Suppressor macrophage treated with lipopolysaccharide for 4 hours (primary cell): ENCODE results near the gene IQCE.
A peak's percentile ranks its signal among the peaks of the same experiment; 100 is the strongest.

Experiments used
- DNase-seq: peaks from one replicate; pipeline ENCODE4 v3.0.0-alpha.2; 2020

IQCE gene

DNA sequence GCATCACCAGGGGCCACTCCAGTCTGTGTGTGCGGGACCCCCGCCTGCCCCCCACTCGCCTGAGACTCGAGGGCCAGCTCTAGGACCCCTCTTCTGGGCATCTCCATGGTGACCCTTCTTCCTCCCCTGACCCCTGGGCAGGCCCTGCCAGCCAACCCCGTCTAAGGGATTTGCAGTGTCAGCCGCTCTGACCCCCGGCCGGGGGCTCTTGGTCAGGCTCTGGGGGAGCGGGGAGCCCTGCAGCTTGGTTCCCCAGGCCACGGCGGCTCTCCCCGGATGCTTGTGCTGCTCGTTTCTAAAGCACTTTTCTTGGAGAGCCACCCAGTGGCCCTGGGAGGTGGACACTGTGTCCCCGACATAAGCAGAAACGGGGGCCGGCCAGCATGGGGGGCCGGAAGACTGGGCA, 78.3 kb downstream of the IQCE start:
- DNase-seq, result no peak

DNA sequence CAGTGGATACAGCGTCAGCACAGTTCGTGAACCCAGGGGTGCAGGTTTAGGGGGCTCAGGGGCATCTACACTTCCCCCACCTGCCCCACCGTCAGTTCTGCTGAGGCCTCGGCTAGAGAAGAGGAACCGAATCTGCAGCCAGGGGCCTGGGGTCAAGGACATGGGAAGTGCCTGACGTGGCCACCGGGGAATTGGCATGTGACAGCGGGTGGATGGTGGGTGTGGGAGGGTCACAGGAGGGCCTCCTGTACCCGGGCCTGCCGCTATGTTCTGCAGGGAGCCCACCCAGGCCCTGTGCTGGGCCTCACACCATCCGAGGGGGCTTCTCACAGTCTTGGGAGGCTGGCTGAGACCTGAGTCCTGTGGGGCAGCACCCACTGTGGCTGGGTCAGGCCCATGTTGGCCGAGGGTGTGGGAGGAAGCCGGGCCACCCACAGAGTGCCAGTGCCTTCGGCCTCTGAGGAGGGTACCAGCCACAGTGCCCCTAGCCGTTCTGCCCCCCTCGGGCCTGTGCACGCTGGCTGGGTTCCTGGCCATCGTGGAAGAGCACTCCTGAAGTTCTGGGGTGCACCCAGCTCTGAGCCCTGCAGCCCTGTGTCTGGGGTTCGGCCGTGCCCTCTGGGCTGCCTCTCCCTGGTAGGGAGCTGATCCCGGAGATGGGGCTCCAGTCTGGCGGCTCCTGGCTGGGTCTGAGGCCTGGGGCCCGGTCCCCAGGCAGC, 78.9 kb downstream of the IQCE start:
- peak; percentile 93 for DNase-seq

DNA sequence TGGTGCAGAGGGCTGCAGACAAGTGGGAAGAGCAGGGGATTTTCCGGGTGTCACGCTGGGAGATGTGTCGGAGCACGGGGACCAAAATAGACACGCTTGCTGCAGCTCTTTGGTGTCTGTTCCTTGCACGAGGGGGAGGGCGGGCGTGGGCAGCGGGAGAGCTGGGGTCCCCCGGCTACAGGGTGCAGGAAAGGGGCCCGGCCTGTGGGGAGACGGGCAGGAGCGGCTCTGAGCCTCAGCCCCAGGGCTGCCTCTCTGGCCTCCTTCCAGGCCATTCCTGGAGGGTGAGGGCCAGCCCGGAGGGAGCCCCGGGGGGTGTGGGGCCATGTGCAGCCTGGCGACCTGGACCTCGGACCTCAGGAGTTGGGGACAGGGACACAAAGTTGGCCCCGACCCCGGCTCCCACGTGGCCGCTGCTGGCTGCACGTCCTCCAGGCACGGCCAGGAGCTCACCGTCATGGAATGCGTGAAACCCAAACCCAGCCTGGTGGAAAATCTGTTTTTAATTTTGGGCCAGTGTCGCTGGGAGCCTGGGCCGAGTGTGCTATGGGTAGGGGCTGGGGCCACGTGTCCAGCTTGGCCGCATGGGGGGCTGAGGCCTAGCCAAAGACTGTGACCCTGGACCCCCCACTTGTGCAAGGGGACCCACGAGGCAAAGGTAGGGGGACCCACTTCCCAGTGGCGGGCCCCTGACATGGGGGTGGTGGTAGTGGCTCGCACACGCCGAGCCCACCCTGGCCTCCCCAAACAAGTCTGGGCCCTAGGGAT, 79.6 kb downstream of the IQCE start:
- peak; percentile 60 for DNase-seq

DNA sequence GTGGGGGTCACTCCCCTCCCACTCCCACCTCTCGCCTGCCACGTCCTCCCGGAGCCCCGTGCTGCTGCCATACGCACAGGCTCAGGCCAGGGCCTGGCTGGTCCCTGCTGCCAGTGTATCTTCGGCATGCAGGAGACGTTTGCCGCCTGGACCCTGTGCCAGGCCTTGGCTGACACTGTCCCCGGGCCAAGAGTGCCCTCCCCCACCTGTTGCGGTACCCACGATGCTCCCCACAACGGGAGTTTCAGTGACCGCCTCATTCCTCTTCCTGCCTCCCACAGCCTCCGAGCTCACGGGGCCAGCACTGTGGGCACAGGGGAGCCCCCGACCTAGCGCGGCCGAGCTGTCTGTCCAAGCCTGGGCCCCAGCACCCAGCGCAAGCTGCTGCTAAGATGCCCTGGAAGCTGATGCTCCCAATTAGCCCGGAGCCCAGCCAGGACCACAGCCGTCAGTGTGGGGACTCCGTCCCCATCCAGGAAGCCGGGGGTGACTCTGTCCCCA, 80.5 kb downstream of the IQCE start:
- DNase-seq, result no peak

DNA sequence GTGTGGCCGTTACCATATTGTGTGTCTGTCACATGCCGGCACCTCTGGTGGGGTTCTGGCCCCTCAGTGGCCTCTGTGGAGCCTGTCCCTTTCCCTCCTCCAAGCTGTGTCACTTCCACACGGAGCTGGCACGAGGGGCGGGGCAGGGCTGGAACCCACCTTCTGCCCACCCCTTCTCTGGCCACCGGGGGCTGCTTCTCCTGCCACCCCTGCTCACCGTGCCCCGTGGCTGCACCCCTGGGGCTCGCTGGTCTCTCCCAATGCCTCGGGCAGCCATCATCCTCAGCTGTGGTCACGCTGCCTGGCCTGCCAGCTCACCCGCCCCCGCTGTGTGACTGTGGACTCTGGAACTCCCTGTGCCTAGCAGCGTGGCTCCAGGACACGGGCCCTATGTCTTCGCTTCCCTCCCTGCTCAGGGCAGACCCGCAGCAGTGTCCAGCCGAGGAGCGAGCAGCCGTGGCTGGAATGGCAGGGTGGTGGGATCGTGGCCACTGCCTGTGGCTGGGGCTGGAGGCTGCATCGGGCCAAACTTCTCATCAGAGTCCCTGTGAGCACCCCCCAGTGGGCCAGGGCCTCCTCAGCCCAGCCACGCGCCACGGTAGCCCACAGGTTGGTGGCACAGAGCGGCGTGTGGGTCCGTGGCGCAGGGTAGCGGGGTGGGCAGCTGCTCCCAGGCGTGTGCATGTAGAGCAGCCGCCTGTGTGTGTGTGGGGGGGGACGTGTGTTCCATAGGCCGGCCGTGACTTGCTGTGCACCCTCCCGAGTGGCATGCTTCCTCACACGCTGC, 81.1 kb downstream of the IQCE start:
- DNase-seq, result no peak

DNA sequence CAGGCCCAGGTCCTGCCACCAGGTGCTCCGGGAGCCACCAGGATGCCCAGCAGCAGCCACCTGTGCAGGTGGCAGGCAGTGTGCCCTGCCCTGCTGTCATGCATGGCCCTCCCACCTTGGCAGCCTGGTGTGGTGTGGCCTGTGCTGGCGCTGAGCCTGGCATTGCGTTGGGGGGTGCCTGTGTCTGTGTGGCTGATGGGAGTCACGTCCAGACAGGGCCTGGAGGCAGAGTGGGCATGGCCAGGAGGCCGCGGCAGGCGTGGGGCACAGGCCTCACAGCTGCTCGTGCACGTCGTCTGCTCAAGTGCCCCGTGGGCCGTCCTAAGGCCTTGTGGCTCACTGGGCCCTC, 81.7 kb downstream of the IQCE start:
- no peak for DNase-seq

DNA sequence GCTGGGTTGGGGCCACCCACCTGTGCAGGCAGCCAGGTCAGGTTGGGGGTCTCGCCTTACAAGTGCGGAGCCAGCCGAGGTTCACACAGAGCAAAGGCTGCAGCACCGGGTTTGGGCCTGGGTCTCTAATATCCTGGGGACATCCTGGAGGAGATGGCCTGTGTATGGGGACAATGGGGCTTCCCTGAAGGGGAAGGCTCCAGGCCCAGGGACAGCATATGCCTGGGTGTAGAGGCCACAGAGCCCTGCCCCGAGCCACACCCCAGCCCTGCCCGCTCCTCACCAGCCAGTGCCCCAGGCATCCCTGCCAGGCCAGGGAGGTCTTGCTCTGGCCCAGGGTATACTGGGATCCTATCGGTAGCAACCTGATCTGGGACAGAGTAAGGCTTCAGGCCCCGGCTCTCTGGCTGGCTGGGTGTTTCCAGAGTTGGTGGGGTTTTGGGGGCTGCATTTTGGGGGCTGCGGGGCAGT, 82.1 kb downstream of the IQCE start:
- DNase-seq, result no peak

DNA sequence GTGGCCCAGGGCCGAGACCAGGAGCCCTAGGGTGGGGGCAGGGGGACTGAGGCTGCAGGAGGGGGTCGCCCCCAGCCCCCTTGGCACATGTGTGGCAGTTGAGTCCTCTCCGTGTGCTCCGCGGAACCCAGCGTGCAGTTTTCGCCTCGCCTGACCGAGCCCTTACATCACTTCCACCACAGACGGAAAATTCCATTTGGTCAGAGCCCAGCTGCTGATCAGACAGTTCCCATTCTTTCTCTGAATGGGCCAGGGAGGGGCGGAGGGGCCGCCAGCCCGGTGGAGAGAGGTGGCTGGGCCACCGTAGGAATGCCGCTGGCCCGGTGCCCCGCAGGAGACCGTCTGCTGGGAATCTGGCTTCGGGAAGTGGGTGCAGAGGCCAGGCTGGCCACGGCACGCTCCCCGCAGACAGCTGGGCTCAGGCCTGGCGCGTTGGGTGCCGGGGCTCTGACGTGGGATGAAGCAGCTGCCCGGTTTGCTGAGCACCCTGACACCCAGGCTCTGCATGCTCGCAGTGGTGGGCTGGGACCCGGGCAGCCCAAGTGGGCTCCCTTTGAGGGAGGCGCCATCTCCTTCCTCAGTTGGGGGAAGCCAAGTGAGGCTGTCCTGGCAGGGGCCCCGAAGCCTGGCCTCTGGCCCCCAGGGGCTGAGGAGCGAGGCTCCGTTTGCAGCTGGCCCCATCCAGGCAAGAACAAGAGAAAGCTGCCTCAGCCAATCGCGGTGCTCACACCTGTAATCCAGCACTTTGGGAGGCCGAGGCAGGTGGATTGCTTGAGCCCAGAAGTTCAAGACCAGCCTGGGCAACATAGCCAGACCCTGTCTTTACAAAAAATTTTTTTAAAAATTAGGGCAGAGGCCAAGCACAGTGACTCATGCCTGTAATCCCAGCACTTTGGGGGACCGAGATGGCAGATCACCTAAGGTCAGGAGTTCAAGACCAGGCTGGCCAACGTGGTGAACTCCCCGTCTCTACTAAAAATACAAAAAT, 82.9 kb downstream of the IQCE start:
- peak; percentile 87 for DNase-seq

DNA sequence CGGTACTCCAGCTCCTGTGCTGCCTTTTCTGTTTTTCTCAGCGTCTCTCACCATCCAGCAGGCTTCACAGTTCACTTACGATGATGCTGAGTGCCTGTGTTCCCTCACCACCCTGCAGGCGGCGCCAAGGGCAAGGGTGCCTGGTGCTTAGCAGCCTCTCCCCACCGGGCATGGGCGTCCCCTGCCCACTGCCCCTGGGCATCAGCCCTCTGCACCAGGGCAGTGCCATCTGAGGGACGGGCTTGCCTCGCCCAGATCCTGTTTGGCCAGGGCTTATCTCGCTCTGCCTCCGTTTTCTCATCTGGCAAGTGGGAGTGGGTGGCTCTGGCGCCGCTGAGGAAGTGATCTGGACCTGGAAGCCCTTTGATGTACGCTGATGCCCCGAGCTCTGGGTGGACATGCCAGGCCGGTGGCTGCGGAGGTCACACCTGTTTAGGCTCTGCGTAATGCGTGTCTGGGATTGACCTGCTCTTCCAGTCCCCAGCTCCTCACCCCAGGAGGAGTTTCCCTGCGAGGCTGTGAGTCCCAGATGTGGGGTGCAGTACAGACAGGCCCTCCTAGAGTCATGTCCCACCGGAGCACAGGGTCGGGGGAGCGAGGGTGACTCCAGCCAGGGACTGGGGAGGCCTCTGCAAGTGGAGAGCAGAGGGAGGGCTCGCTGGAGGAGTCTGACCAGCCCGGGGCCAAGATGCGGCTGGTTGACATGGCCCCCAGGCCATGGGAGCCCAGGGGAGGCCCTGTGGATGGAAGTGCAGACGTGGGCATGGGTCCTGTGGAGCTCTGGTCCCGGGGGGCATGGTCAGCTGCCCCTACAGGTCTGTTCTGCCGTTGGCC, 84.8 kb downstream of the IQCE start:
- DNase-seq, result no peak

DNA sequence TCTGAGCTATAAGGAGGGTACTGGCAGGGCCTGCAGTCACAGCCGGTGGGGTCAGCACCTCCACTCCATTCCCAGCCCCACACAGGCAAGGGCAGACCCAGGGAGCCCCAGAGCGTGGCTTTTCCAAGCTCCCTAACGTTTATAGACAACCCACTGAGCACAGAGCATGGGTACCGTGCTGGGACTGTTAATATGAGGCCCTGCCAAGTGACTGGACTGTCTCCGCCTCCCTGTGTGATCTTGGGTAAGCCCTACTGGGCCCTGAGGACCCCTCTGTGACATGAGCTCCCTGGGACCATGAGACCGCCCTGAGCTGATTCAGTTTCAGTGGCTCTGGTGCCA, 85.4 kb downstream of the IQCE start:
- no peak for DNase-seq

DNA sequence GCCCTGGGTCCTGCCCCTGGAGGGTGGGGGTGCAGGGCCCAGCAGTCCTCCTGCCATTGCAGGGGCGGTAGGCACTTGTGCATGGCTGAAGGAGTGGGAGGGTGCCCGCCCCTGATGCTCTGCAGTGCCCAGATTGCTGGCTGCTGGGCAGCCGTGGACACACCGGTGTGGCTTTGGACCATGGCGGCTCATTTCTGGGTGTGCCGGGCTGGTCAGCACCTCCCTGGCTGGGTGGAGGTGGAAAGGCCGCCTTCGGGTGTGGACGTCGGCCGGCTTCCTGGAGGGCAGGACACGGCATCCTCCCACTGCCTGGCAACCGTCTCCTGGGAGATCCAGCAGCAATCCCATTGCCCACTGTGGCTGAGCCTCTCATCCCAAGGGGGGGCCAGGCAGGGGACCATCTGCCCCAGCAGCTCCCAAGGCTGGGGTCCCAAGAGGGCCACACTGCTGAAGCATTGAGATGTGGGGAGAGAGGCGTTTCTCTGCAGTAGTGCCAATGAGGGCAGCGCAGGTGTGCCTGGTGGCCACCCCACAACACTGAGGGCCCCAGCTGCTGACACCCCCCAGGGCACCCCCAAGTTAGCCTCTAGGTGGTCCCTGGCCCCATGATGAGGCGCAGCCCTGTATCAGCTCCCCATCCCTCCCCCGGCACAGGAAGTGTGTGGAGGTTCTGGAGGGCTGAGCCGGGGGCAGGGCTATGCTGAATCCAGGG, 85.9 kb downstream of the IQCE start:
- DNase-seq, result no peak

DNA sequence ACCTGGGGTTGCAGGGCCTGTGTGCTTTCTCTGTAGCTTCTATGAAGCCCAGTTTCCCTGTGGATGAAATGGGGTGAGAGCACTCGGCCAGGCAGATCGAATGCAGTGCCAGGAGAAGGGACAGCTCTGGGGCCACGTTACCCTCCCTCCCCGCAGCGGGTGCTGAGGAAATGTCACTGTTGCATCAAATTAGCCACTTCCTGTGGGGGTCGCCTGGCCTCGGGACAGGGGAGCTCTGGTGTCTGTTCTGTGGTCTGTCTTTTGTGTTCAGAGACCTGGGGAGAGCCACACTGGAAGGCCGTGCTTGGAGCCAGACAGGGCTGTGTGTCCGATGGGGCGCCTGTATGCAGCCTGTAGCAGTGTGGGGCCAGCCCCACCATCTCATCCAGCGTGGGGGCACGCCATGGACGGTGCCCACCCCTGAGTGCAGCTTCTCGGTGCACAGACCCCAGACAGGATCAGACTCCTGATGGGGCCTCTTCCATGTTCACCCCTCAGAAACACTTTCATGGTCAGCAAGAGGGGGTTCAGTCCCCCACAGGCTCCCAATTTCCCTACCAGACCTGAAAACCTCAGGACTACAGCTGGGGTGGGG, 86.6 kb downstream of the IQCE start:
- DNase-seq, result peak; percentile 45

DNA sequence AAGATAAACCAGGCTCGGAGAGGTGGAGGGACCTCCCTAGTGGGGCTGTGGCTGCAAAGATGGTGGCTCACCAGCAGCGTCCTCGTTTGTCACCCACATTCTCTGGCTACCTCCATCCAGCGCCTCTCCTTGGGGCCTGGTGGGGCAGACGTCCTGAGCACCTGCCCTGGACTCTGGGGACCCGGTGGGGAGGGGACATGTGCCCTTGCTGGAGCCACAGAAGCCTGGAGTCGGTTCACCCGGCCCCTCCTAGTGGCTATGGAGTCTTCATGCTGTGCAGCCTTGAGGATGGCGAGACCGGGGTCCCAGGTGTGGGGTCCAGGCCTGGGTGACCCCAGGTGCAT, 87.5 kb downstream of the IQCE start:
- no peak for DNase-seq

DNA sequence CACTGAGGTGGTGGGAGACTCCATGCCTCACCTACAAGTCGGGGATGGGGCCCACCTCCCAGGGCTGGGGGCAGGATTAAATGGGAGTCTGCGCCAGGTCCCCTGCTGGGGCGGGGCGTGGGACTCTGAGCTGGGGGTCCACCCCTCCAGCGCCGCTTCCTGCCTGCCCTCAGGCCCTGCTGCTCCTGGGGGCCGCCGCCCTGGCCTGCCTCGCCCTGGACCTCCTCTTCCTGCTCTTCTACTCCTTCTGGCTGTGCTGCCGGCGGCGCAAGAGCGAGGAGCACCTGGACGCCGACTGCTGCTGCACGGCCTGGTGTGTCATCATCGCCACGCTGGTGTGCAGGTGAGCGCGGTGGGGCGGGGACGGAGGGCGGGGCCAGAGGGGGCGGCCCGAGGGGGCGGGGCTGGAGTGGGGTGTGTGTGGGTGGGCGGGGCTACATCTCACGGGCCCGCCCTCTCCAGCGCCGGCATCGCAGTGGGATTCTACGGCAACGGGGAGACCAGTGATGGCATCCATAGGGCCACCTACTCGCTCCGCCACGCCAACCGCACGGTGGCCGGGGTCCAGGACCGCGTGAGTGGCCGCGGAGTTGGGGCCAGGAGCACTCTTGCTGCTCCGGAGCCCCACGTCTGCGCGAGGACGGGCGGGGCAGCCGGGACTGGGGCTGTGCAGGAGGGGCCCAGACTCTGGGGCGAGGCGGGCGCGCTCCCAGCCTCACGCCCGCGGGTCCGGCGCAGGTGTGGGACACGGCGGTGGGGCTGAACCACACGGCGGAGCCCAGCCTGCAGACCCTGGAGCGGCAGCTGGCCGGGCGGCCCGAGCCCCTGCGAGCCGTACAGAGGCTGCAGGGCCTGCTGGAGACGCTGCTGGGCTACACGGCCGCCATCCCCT, 88.1 kb downstream of the IQCE start:
- no peak for DNase-seq

DNA sequence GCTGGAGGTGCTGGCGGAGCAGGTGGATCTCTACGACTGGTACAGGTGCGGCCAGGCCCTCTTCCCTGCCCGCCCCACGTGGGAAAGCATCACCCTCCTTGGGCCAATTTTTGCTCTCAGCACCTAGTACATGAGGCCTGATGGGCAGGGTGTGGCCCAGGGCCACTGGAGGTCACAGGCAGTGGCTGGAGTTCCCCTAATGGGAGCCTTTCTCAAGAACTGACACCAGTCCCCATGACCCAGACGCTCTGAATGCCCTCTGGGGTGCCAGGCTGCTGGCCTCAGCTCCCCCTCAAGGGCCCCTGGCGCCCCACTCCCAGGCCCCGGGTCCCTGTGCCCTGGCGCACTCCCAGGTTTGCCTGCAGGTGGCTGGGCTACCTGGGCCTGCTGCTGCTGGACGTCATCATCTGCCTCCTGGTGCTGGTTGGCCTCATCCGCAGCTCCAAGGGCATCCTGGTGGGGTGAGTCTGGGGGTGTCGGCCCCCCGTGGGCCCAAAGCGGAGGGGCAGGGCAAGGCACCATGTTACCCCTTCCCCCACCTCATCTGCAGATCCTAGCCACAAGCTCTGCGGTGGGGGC, 88.9 kb downstream of the IQCE start:
- DNase-seq, result peak; percentile 45

DNA sequence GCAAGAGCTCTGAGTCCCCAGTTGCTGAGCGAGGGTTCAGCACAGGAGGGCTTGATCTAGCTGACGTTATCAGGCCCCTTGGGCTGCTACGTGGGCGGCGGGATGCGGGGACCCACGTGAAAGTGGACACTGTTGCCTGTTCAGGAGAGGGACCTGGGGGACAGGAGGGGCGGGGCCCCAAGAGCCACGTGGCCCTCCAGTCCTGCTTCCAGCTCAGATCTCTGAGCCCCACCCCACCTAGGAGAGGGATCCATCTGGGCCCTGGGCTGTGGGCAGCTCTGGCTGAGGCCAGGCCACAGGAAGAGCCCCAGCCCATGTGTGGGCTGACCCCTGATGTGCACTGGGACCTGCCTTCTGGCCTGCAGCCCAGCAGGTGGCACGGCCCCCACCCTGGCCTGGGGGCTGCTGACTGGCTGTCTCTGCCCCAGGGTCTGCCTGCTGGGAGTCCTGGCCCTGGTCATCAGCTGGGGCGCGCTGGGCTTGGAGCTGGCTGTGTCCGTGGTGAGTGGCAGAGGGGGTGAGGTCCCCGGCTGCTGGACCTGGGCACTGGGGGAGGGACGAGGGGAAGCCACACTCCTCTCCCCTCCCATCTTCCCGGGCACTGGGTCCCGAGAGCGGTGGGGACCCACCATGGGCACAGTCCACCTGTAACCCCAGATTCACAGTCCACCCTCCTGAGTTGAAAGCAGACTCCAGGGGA, 90.5 kb downstream of the IQCE start:
- DNase-seq, result no peak

DNA sequence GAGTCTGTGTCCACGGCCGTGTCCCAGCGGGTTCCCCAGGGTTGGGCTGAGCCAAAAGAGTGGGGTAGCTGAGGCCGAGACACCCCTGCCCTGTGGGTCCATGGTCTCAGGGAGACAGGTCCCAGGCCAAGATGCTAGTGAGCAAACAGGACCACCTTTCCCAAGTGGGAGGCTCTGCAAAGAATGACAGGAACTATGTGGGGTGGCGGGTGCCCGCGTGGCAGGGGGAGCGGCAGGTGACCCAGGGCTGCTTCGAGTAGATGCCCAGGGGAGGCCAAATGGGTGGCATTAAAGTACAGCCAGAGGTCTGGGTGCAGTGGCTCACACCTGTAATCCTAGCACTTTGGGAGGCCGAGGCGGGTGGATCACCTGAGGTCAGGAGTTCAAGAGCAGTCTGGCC, 91.2 kb downstream of the IQCE start:
- DNase-seq, result no peak

DNA sequence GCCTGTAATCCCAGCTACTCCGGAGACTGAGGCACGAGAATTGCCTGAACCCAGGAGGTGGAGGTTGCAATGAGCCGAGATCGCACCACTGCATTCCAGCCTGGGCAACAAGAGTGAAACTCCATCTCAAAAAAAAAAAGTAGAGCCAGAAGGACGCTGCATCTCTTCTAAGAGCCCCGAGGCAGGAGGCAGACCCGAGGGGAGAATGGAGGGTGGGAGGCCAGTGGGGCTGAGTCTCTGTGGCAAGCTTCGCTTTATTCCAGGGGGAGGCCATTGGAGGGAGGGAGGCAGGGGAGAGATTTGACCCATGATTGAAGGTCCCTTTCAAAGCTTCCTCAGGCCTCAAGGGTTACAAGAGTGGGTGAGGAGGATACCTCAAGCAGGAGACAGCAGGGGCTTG, 91.7 kb downstream of the IQCE start:
- DNase-seq, result no peak
